Astrocyte of the cerebellum (primary cell): ENCODE data around the gene PLPPR5.
"Not testable (repeated sequence)": the region's sequence is repeated elsewhere in the genome, so short reads cannot be mapped to it uniquely, and the experiment has no call there.

ENCODE experiments used
- DNase-seq: peaks from one replicate; pipeline ENCODE4 v3.0.0-alpha.2; 2011; ENCODE audit warnings: low read depth
- H3K4me3 ChIP-seq: 2 replicates; pipeline ENCODE4 v1.5.1; 2011; ENCODE audit warnings: mild to moderate bottlenecking, low read depth, low read length, moderate library complexity
- CTCF ChIP-seq: IDR thresholded peaks from 2 replicates; pipeline ENCODE4 v1.5.1; 2012; ENCODE audit warnings: low read length, low read depth, moderate library complexity, mild to moderate bottlenecking; ENCODE audit errors: missing control alignments
- in situ Hi-C: cut with HindIII; loops from 2 replicates; pipeline ENCODE4 v1.10.0; 2017; ENCODE audit warnings: low sequenced_read_pairs

The PLPPR5 gene

DNA sequence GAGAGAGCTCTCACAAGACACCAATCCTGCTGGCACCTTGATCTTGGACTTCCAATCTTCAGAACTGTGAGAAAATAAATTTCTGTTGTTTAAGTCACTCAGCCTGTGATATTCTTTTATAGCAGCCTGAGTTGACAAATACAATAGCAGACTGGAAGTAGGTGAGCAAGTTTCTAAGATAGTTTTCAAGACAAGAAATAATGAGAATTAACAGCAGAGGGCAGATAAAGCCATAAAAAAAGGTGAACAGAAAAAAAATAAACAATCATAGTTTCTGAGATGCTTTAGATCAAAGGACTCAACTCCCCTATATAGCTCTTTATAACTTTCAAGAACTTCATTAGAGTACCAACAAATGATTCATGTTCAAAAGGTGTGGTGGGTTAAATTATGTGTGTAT lies 119.8 kb downstream of the PLPPR5 start:
- in situ Hi-C loops: no loop called here
- H3K4me3 ChIP-seq: no peak overlapping the region
- no peak for DNase-seq
- no peak for TF ChIP-seq CTCF

DNA sequence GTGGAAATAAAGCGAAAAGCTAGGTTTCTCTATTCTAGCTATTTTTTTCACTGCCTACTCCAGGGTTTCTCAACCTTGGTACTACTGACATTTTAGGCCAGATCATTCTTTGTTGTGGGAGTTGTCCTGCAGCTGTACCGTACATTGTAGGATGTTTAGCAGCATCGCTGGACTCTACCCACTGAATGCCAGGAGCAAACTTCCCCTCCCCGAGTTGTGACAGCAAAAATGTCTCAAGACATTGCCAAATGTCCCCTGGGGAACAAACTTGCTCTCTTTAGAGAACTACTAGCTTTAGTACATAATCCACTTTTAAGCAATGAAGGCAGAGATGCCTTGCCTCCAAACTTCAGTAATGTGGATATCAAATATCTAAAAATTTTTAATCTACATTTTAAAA lies 122.8 kb downstream of the PLPPR5 start:
- TF ChIP-seq CTCF: no peak
- in situ Hi-C loops: no loop called here
- no peak for DNase-seq
- no peak overlapping the region for H3K4me3 ChIP-seq

- in situ Hi-C loops, DNase-seq, H3K4me3 ChIP-seq: not testable (repeated sequence)
These were observed 123.4 kb downstream of the PLPPR5 start for GRCh38 chr1:98881234-98881633.

DNA sequence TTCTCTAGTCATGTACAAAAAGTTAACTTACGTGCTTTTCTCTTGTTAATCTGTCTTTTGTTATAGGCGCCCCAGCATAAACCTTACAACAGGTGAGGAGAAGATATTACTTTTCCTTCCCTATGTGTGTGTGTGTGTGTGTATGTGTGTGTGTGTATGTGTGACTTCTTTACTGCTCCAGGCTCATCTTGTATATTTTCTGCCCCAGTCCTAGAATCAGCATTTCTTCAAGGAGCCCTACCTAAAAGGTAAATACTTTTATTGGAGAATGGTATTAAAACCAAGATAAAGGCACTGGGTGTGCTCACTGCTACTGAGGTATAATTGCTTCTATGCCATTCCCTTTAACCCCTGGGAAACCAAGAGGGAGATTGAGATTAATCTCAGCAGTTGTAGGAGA lies 129.8 kb downstream of the PLPPR5 start:
- no peak for TF ChIP-seq CTCF
- in situ Hi-C loops: no loop called here
- H3K4me3 ChIP-seq: no peak overlapping the region
- no peak for DNase-seq

GRCh38 chr1:98870959-98871903 lies 133.4 kb downstream of the PLPPR5 start:
- in situ Hi-C loops: no loop called here
- no peak for DNase-seq
- no peak overlapping the region for H3K4me3 ChIP-seq
- TF ChIP-seq CTCF: no peak

DNA sequence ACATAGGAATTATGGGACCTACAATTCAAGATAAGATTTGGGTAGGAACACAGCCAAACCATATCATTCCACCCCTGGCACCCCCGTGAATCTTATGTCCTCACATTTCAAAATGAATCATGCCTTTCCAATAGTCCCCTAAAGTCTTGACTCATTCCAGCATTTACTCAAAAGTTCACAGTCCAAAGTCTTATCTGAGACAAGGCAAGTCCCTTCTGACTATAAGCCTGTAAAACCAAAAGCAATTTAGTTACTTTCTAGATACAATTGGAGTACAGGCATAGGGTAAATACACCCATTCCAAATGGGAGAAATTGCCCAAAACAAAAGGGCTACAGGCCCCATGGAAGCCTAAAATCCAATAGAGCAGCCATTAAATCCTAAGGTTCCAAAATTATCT lies 138.9 kb downstream of the PLPPR5 start:
- no peak for DNase-seq
- no peak for TF ChIP-seq CTCF
- in situ Hi-C loops: no loop called here
- no peak overlapping the region for H3K4me3 ChIP-seq

- no peak overlapping the region for H3K4me3 ChIP-seq
- in situ Hi-C loops: no loop called here
- DNase-seq: no peak
- TF ChIP-seq CTCF: no peak
These were observed 144.3 kb downstream of the PLPPR5 start for GRCh38 chr1:98860329-98860728.
